Thoracic aorta (tissue), 2 donors: ENCODE data around the gene DNAH11. TPM values are rescaled to one million over a fixed set of nuclear protein-coding genes. Genes with fewer than 3 reads are reported as not detected.

Experiments used
- ATAC-seq: fragments of 150-250 bp; one replicate; pipeline ENCODE4 v1.8.0; 2017; ENCODE audit warnings: low read depth; ENCODE audit not compliant: insufficient number of reproducible peaks, low FRiP score
- DNase-seq: peaks from one replicate; pipeline ENCODE4 v3.0.0-alpha.2; 2020; ENCODE audit warnings: low spot score
- H3K27ac ChIP-seq, 2 donors: fragments of 200-600 bp; sonication (generic); 1 replicate in 1 of 2; 2 replicates in 1 of 2; pipeline ENCODE4 v1.5.1; 2016; ENCODE audit warnings: mild to moderate bottlenecking in 2 of 2, moderate library complexity in 2 of 2
- H3K27me3 ChIP-seq: fragments of 200-600 bp; sonication (generic); replicated peaks from 2 replicates; pipeline ENCODE4 v1.6.0; 2016; ENCODE audit warnings: mild to moderate bottlenecking; ENCODE audit not compliant: insufficient read depth
- H3K36me3 ChIP-seq: fragments of 200-600 bp; sonication (generic); one replicate; pipeline ENCODE4 v1.5.1; 2016
- H3K4me1 ChIP-seq, 2 donors: fragments of 200-600 bp; sonication (generic); 1 replicate in 1 of 2; 2 replicates in 1 of 2; pipeline versions ENCODE4 v1.5.1 to v1.6.0; 2016; ENCODE audit warnings: low read depth in 2 of 2, mild to moderate bottlenecking in 1 of 2; ENCODE audit not compliant: control insufficient read depth in 1 of 2
- H3K4me3 ChIP-seq: fragments of 200-600 bp; sonication (generic); 2 replicates; pipeline ENCODE4 v1.5.1; 2016; ENCODE audit warnings: mild to moderate bottlenecking
- H3K9me3 ChIP-seq: fragments of 200-600 bp; sonication (generic); 2 replicates; pipeline ENCODE4 v1.5.1; 2016
- total RNA-seq, 2 donors: library from RNA; depleted of rRNA; stranded (reverse); fragments of >200 nt; gene quantifications; one replicate each; pipeline versions ENCODE4 v1.1.0 to v1.2.3, GENCODE V29; 2016
- TF ChIP-seq, protein P1 (sequence below): fragments of 200-600 bp; sonication (generic); IDR thresholded peaks from one replicate; pipeline ENCODE4 v1.5.1; 2019; ENCODE audit warnings: antibody characterized with exemption

DNAH11 gene
- total RNA-seq, 2 donors from 2014 or later: 1.9 to 16.2 TPM

DNA sequence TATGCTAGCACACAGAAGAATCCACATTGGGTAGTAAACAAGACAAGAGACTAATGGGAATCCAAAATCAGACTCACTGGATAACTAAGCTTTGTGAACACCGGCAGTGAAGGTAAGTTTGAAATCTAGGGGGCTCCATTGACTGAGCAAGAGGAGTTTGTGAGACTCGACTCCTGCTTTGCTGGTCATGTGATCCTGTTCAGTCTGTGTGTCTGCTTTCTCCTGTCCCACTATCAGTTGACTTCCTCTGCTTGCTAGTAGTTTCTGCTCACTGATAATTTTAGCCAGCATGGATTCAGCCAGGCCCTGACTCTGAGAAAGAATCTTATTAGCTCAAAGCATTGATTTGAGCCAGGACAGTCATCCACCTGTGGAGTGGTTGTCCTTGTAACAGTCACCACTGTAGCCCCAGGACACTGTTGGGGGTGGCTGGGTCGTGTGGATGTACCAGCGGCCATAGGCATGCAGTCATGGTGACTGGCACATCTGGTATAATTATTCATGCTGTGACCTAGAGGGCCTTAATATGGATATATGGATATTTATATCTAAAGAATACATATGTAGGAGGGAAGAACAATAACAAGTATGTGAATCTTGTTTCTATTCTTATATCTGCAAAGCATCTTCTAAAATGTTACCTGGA, 44.4 kb downstream of the DNAH11 start:
- TF ChIP-seq, protein P1, sequence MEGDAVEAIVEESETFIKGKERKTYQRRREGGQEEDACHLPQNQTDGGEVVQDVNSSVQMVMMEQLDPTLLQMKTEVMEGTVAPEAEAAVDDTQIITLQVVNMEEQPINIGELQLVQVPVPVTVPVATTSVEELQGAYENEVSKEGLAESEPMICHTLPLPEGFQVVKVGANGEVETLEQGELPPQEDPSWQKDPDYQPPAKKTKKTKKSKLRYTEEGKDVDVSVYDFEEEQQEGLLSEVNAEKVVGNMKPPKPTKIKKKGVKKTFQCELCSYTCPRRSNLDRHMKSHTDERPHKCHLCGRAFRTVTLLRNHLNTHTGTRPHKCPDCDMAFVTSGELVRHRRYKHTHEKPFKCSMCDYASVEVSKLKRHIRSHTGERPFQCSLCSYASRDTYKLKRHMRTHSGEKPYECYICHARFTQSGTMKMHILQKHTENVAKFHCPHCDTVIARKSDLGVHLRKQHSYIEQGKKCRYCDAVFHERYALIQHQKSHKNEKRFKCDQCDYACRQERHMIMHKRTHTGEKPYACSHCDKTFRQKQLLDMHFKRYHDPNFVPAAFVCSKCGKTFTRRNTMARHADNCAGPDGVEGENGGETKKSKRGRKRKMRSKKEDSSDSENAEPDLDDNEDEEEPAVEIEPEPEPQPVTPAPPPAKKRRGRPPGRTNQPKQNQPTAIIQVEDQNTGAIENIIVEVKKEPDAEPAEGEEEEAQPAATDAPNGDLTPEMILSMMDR: no peak
- H3K9me3 ChIP-seq: no peaks in the 10 kb centered on the region

DNA sequence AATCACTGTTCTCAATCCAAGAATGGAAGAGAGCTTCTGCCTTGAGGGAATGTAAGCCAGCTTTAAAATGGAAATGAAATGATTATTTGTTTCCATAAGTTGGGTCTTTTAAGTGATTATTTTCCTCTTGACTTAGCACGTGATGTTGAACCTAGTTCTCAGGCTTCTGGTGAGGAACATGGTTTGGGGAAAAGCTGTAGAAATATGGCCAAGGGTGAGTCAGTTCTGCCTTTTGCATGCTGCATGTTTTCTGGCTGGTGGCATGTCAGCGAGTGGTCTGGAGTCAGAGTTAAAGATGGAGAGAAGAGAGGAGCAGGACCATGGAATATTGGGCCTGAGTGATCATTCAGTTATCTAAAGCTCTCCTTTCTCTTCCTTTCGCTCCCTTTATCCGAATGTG, 54.0 kb downstream of the DNAH11 start:
- Histone ChIP-seq H3K27me3 (no peaks in the 10 kb centered on the region), H3K27ac (no peak overlapping the region), H3K9me3 (no peaks in the 10 kb centered on the region), H3K4me1 (no peaks in the 10 kb centered on the region), H3K36me3 (no peaks in the 10 kb centered on the region), H3K4me3 (no peak overlapping the region)
- DNase-seq: no peak
- TF ChIP-seq, protein P1: no peak
- no peak for ATAC-seq

More for the DNA sequence above, 44.4 kb downstream of the DNAH11 start:
- H3K4me3 ChIP-seq: no peak overlapping the region
- no peaks in the 10 kb centered on the region for H3K4me1 ChIP-seq
- H3K36me3 ChIP-seq: no peaks in the 10 kb centered on the region
- no peak overlapping the region for H3K27ac ChIP-seq
- H3K27me3 ChIP-seq: no peaks in the 10 kb centered on the region
- DNase-seq (no peak), ATAC-seq (no peak)

DNA sequence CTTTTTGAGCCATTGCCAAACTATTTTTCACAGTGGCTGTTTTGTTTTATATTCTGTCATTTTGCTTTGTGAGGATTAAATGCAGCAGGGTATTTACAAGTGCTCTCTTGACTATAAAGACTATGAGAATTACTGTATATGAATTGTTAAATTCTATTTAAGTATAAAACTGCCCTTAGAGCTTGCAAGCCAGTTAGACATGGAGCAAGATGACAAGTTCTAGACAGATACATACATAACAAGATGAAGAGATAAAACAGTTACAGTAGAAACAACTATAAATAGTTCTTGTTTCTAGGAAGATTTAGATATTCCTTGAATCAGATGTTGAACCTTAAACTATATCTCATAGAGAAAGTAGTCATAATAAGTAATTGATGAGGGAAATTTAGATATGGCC, 60.6 kb downstream of the DNAH11 start:
- no peak overlapping the region for H3K27ac ChIP-seq
- no peak for DNase-seq
- no peaks in the 10 kb centered on the region for H3K9me3 ChIP-seq
- TF ChIP-seq, protein P1: no peak
- H3K4me3 ChIP-seq: no peak overlapping the region
- no peak for ATAC-seq
- H3K36me3 ChIP-seq: no peaks in the 10 kb centered on the region
- H3K4me1 ChIP-seq: no peaks in the 10 kb centered on the region
- no peaks in the 10 kb centered on the region for H3K27me3 ChIP-seq

DNA sequence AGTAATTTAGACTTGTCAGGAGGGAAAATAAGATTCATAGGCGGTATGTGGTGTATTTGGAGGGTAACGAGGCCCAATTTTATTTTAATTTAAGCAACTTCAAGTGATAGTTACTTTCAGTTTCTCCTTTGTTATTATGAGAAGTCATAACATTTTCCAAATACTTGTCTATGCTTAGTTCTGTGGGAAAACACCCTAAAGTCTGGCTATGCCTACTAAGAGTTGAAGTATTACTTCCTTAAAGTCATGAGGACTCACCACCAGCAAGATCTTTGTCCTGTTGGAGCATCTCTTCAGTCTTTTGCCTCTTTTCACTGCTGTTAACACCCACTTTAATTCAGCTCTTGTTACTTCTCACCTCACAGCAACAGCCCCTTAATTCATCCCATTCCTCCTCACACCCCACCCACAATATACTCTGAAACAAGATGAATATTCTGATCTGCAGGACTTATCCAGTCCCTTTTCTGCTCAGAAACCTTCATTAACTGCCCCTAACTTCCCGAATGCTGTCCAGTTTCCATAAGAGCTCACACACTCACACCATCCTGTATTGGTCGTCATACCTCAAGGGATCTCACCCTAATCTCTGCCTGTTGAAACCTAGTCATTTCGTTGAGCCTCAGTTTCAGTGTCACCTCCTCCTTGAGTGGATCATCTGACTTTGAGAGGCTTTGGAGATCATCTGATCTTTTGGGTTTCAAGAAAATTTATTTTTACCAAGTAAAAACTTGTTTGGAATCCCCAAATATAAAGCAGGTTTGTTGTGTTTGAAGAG, 61.3 kb downstream of the DNAH11 start:
- Histone ChIP-seq H3K4me3 (no peak overlapping the region), H3K36me3 (no peaks in the 10 kb centered on the region), H3K27me3 (no peaks in the 10 kb centered on the region), H3K9me3 (no peaks in the 10 kb centered on the region), H3K27ac (no peak overlapping the region), H3K4me1 (no peaks in the 10 kb centered on the region)
- TF ChIP-seq, protein P1: no peak
- DNase-seq (no peak), ATAC-seq (no peak)

DNA sequence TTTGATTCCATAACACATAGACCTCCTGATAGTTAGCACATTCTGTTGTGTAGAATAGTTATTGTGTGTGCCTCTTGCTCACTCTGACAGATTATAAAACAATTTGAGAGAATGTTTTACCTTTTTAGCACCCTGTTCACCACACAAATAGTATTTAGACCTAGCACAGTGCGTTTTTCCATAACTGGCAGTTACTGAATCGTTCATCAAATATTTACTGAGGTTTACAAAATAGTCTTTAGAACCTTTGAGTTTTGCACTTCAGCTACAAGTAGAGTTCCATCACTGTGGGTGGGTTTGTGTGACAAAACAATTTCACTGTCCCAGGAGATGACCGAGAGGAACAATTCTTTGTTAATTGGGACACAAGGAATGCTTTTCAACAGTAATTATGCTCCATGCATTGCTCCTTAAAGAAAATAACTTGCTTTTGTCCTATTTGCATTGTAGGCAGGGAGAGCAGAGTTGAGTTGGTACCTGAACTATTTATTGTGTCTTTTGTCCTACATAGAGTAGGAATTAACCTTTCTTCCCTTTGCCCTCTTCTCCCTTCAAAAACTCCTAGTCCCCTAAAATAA, 62.3 kb downstream of the DNAH11 start:
- Histone ChIP-seq H3K27ac (no peak overlapping the region), H3K36me3 (no peaks in the 10 kb centered on the region), H3K27me3 (no peaks in the 10 kb centered on the region), H3K4me3 (no peak overlapping the region), H3K4me1 (no peaks in the 10 kb centered on the region), H3K9me3 (no peaks in the 10 kb centered on the region)
- TF ChIP-seq, protein P1: no peak
- ATAC-seq (no peak), DNase-seq (no peak)
